Measurements from ENCODE around the gene FGFR3. TPM values are rescaled to one million over a fixed set of nuclear protein-coding genes. Genes with fewer than 3 reads are reported as not detected.

Gene FGFR3
- total and polyA plus RNA-seq, 9 of the 15 experiments (the other 6 are each of a cell fraction or from before 2014, with no cell fraction given): 1.2 to 60.4 (median 12.7) TPM

GRCh38 chr4:1856943-1857699 is 64.0 kb downstream of the FGFR3 start (continued):
- peak; percentile 10; the same call in 1 of the 2 replicates for TF ChIP-seq TFAP4 (CRISPR knock-in tag; IDR thresholded peaks at IDR 0.05; ENCODE audit: borderline replicate concordance)
- no peak for TF ChIP-seq ZHX1 (conservative IDR thresholded peaks at IDR 0.05; ENCODE audit: low read length)
- TF ChIP-seq RB1 (IDR thresholded peaks at IDR 0.05; ENCODE audit: low read depth): 0 out of 2 replicates have a peak, but pooled peaks have one; percentile 8
- TF ChIP-seq CTCF (IDR thresholded peaks at IDR 0.05 in 2 of 3, conservative IDR thresholded peaks at IDR 0.05 in 1 of 3; ENCODE audit: insufficient read depth in 2 of 3, low read depth in 1 of 3, low read length in 3 of 3): 0 out of 6 replicates have a peak, but pooled peaks of 1 of the 3 experiments have one; percentile 3
- TF ChIP-seq KAT7 (CRISPR knock-in tag; IDR thresholded peaks at IDR 0.05; ENCODE audit: borderline replicate concordance): 0 out of 2 replicates have a peak, but pooled peaks have one; percentile 1
- no peak for TF ChIP-seq FOXJ3 (CRISPR knock-in tag; IDR thresholded peaks at IDR 0.05)
- TF ChIP-seq HMGN3 (IDR thresholded peaks at IDR 0.05; ENCODE audit: borderline replicate concordance, extremely low read depth, insufficient read length, low read depth, low read length): peak; percentile 19
- no peak for TF ChIP-seq HDAC6 (IDR thresholded peaks at IDR 0.05; ENCODE audit: low read depth, low read length)
- no peak; the same call in 1 of the 2 replicates for TF ChIP-seq CREB1 (IDR thresholded peaks at IDR 0.05)
- TF ChIP-seq CREB1 (CRISPR knock-in tag; IDR thresholded peaks at IDR 0.05): no peak
- no peak for TF ChIP-seq XRCC5 (IDR thresholded peaks at IDR 0.05; ENCODE audit: low read depth, low read length)
- peak; percentile 77; the same call in 1 of the 2 replicates for TF ChIP-seq LCOR (CRISPR knock-in tag; IDR thresholded peaks at IDR 0.05)
- no peak for TF ChIP-seq ZBTB17 (CRISPR knock-in tag; IDR thresholded peaks at IDR 0.05)
- no peak for TF ChIP-seq CTBP1 (IDR thresholded peaks at IDR 0.05; ENCODE audit: borderline replicate concordance)
- TF ChIP-seq CHD1 (IDR thresholded peaks at IDR 0.05; ENCODE audit: low read length): peak; percentile 7
- no peak for TF ChIP-seq ZNF436 (CRISPR knock-in tag; IDR thresholded peaks at IDR 0.05)
- TF ChIP-seq SAP30 (IDR thresholded peaks at IDR 0.05; ENCODE audit: borderline replicate concordance, insufficient read depth, low read depth, low read length, poor library complexity, severe bottlenecking): peak; percentile 5
- 0 out of 2 replicates have a peak, but pooled peaks have one; percentile 60 for TF ChIP-seq ZNF740 (CRISPR knock-in tag; IDR thresholded peaks at IDR 0.05)
- no peak for TF ChIP-seq ZNF740 (tag; IDR thresholded peaks at IDR 0.05)
- TF ChIP-seq RFX1 (IDR thresholded peaks at IDR 0.05): no peak
